Measurements from ENCODE around the gene MPZL2. TPM values are rescaled to one million over a fixed set of nuclear protein-coding genes. Genes with fewer than 3 reads are reported as not detected.

MPZL2 gene
- polyA plus RNA-seq, 1 of the 3 experiments (the other 2 are of a cell fraction): 6.2 TPM

DNA sequence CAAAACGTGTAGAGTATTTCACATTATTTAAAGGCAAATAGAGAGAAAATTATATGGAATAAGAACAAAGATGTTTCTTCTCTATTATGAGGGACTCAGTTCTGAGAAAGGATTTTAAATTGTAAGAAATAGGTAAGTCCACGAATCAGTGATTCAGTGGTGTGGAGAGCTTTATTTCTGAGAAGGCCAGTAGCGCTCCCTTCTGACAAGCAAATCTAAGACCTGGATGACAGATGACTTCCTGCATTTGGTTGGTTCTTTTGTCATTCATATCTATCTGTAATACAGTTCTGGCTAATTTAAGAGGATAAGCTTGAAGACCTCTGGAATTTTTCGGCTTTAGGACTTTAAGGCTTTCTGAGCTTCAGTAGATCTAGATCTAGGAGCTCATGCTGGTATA is 47.4 kb upstream of the MPZL2 start:
- Histone ChIP-seq H3K36me3 (replicated peaks in 1 of 2; ENCODE audit: control insufficient read depth in 1 of 2, insufficient read depth in 2 of 2, low read length in 1 of 2) (no peaks in the 10 kb centered on the region), H3K4me3 (ENCODE audit: low read depth in 2 of 2, low read length in 1 of 2) (no peak overlapping the region), H3K9me3 (no peaks in the 10 kb centered on the region), H4K20me1 (ENCODE audit: insufficient read depth) (no peaks in the 10 kb centered on the region), H3K79me2 (ENCODE audit: insufficient read depth) (no peaks in the 10 kb centered on the region), H3F3A (replicated peaks; ENCODE audit: insufficient read depth) (no peaks in the 10 kb centered on the region), H3K4me2 (no peak overlapping the region), H3K9me2 (no peaks in the 10 kb centered on the region), H3K4me1 (ENCODE audit: control insufficient read depth in 1 of 2, insufficient read depth in 2 of 2, low read depth in 1 of 2, low read length in 1 of 2) (no peaks in the 10 kb centered on the region), H3K27me3 (ENCODE audit: insufficient read depth) (peaks cover 28% of the 10 kb centered on the region; the same call in 1 of the 2 replicates), H3K27ac (ENCODE audit: low read depth in 2 of 2, low read length in 1 of 2) (no peak overlapping the region), H2AFZ (ENCODE audit: low read depth) (no peak overlapping the region), H3K9ac (no peak overlapping the region)
- DNase-seq: no peak
- CTCF ChIA-PET: interaction anchor here (1.0 to 1.6 kb wide), 3 partner anchors 8 to 113 kb away, joined by 3 to 4 read pairs (median 4); no protein-coding TSS in a partner anchor
- no peak for TF ChIP-seq ELF1 (IDR thresholded peaks at IDR 0.05)
- TF ChIP-seq, protein P1, sequence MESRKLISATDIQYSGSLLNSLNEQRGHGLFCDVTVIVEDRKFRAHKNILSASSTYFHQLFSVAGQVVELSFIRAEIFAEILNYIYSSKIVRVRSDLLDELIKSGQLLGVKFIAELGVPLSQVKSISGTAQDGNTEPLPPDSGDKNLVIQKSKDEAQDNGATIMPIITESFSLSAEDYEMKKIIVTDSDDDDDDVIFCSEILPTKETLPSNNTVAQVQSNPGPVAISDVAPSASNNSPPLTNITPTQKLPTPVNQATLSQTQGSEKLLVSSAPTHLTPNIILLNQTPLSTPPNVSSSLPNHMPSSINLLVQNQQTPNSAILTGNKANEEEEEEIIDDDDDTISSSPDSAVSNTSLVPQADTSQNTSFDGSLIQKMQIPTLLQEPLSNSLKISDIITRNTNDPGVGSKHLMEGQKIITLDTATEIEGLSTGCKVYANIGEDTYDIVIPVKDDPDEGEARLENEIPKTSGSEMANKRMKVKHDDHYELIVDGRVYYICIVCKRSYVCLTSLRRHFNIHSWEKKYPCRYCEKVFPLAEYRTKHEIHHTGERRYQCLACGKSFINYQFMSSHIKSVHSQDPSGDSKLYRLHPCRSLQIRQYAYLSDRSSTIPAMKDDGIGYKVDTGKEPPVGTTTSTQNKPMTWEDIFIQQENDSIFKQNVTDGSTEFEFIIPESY (IDR thresholded peaks at IDR 0.05; ENCODE audit: borderline replicate concordance, low read depth): no peak
- TF ChIP-seq NRF1 (IDR thresholded peaks at IDR 0.05; ENCODE audit: low read depth, low read length): no peak
- no peak for TF ChIP-seq MXI1 (IDR thresholded peaks at IDR 0.05; ENCODE audit: low read depth, low read length)
- no peak for TF ChIP-seq TAF1 (IDR thresholded peaks at IDR 0.05; ENCODE audit: borderline replicate concordance, low read depth, low read length)
- TF ChIP-seq, protein P2, sequence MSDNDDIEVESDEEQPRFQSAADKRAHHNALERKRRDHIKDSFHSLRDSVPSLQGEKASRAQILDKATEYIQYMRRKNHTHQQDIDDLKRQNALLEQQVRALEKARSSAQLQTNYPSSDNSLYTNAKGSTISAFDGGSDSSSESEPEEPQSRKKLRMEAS (IDR thresholded peaks at IDR 0.05; ENCODE audit: low read depth): no peak
- TF ChIP-seq GABPA (IDR thresholded peaks at IDR 0.05; ENCODE audit: low read depth): no peak
- TF ChIP-seq, protein P3, sequence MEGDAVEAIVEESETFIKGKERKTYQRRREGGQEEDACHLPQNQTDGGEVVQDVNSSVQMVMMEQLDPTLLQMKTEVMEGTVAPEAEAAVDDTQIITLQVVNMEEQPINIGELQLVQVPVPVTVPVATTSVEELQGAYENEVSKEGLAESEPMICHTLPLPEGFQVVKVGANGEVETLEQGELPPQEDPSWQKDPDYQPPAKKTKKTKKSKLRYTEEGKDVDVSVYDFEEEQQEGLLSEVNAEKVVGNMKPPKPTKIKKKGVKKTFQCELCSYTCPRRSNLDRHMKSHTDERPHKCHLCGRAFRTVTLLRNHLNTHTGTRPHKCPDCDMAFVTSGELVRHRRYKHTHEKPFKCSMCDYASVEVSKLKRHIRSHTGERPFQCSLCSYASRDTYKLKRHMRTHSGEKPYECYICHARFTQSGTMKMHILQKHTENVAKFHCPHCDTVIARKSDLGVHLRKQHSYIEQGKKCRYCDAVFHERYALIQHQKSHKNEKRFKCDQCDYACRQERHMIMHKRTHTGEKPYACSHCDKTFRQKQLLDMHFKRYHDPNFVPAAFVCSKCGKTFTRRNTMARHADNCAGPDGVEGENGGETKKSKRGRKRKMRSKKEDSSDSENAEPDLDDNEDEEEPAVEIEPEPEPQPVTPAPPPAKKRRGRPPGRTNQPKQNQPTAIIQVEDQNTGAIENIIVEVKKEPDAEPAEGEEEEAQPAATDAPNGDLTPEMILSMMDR (IDR thresholded peaks at IDR 0.05): no peak
- POLR2A ChIA-PET: no interaction called here
- 15% methylated on average over 4 of the region's 4 CpGs for WGBS (ENCODE audit: low lambda C conversion rate)

DNA sequence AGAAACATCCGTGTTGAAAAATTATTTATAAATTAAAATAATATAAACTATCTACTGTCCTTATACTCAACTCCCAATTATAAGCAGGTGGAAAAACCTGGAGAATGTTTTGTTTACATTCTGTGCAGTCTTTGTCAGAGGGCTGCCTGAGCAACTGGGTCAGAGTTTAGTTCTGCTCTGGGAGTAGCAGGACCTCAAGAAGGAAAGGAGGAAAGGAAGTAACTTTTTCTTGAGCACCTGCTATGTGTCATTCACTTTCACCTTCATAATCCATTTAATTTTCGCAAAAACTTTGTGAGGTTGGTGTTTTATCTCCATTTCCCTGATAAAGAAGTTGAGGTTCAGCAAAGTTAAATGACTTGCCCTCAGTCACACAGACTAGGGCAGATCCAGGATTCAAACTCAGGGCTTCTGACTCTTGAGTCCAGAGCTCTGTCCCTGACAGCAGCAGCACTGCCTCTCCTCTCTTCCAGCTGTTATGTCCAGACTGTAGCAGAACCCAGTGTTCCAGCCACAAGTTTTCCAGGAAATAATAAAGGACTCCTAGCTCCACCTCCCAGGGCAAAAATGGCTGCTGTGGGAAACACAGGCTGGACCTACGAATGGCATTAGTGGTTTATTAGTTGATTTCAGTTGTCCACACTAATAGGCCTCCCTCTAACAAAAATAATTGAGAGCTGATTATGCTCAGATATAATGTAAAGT is 46.8 kb upstream of the MPZL2 start:
- Histone ChIP-seq H3K27ac (ENCODE audit: low read depth in 2 of 2, low read length in 1 of 2) (no peak overlapping the region), H3K4me1 (ENCODE audit: control insufficient read depth in 1 of 2, insufficient read depth in 2 of 2, low read depth in 1 of 2, low read length in 1 of 2) (no peaks in the 10 kb centered on the region), H3F3A (replicated peaks; ENCODE audit: insufficient read depth) (no peaks in the 10 kb centered on the region), H3K4me2 (no peak overlapping the region), H3K27me3 (ENCODE audit: insufficient read depth) (peaks cover 28% of the 10 kb centered on the region; the same call in 1 of the 2 replicates), H4K20me1 (ENCODE audit: insufficient read depth) (no peaks in the 10 kb centered on the region), H3K9me3 (no peaks in the 10 kb centered on the region), H3K9ac (no peak overlapping the region), H2AFZ (ENCODE audit: low read depth) (no peak overlapping the region), H3K36me3 (replicated peaks in 1 of 2; ENCODE audit: control insufficient read depth in 1 of 2, insufficient read depth in 2 of 2, low read length in 1 of 2) (no peaks in the 10 kb centered on the region), H3K4me3 (ENCODE audit: low read depth in 2 of 2, low read length in 1 of 2) (no peak overlapping the region), H3K9me2 (no peaks in the 10 kb centered on the region), H3K79me2 (ENCODE audit: insufficient read depth) (no peaks in the 10 kb centered on the region)
- POLR2A ChIA-PET: no interaction called here
- CTCF ChIA-PET: interaction anchor here (1.0 to 1.6 kb wide), 3 partner anchors 7 to 113 kb away, joined by 3 to 4 read pairs (median 4); no protein-coding TSS in a partner anchor
- WGBS (ENCODE audit: low lambda C conversion rate): 20% methylated on average over 3 of the region's 3 CpGs
- TF ChIP-seq NRF1 (IDR thresholded peaks at IDR 0.05; ENCODE audit: low read depth, low read length) (no peak), FOXM1 (IDR thresholded peaks at IDR 0.05; ENCODE audit: low read depth) (no peak), EP300 (IDR thresholded peaks at IDR 0.05; ENCODE audit: borderline replicate concordance in 1 of 2, low read depth in 1 of 2, low read length in 1 of 2) (no peak), RAD21 (IDR thresholded peaks at IDR 0.05; ENCODE audit: low read length) (no peak), TCF12 (IDR thresholded peaks at IDR 0.05) (no peak)
- TF ChIP-seq, protein P4, sequence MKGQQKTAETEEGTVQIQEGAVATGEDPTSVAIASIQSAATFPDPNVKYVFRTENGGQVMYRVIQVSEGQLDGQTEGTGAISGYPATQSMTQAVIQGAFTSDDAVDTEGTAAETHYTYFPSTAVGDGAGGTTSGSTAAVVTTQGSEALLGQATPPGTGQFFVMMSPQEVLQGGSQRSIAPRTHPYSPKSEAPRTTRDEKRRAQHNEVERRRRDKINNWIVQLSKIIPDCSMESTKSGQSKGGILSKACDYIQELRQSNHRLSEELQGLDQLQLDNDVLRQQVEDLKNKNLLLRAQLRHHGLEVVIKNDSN (IDR thresholded peaks at IDR 0.05; ENCODE audit: borderline replicate concordance, low read depth): no peak
- TF ChIP-seq, protein P5, sequence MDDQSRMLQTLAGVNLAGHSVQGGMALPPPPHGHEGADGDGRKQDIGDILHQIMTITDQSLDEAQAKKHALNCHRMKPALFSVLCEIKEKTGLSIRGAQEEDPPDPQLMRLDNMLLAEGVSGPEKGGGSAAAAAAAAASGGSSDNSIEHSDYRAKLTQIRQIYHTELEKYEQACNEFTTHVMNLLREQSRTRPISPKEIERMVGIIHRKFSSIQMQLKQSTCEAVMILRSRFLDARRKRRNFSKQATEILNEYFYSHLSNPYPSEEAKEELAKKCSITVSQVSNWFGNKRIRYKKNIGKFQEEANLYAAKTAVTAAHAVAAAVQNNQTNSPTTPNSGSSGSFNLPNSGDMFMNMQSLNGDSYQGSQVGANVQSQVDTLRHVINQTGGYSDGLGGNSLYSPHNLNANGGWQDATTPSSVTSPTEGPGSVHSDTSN (IDR thresholded peaks at IDR 0.05): no peak
- no peak for DNase-seq

Data from SK-N-SH (cell line).